Suprapubic skin (tissue), 4 donors: ENCODE measurements around the gene MYO5A. TPM values are rescaled to one million over a fixed set of nuclear protein-coding genes. Genes with fewer than 3 reads are reported as not detected.

ENCODE experiments used
- DNase-seq, 2 donors: peaks; one replicate each; pipeline ENCODE4 v3.0.0-alpha.2; 2019; ENCODE audit warnings: low spot score in 2 of 2
- H3K27ac ChIP-seq: fragments of 200-600 bp; sonication (generic); one replicate; pipeline ENCODE4 v1.5.1; 2019
- H3K27me3 ChIP-seq: fragments of 200-600 bp; sonication (generic); one replicate; pipeline ENCODE4 v1.5.1; 2019
- H3K36me3 ChIP-seq: fragments of 200-600 bp; sonication (generic); one replicate; pipeline ENCODE4 v1.5.1; 2019
- H3K4me1 ChIP-seq: fragments of 200-600 bp; sonication (generic); one replicate; pipeline ENCODE4 v1.5.1; 2019
- H3K4me3 ChIP-seq: fragments of 200-600 bp; sonication (generic); one replicate; pipeline ENCODE4 v1.5.1; 2019; ENCODE audit warnings: mild to moderate bottlenecking
- H3K9me3 ChIP-seq: fragments of 200-600 bp; sonication (generic); one replicate; pipeline ENCODE4 v1.5.1; 2019
- EP300 ChIP-seq: sonication (generic); formaldehyde crosslinking; IDR thresholded peaks from one replicate; pipeline ENCODE4 v1.6.1; 2017; ENCODE audit warnings: antibody characterized with exemption
- POLR2A ChIP-seq, 2 donors: fragments of 450-650 bp; IDR thresholded peaks; one replicate each; pipeline ENCODE4 v1.6.1; 2017; ENCODE audit warnings: antibody characterized with exemption in 2 of 2, mild to moderate bottlenecking in 2 of 2, moderate library complexity in 2 of 2
- POLR2AphosphoS5 ChIP-seq, 3 donors: sonication (generic); formaldehyde crosslinking; IDR thresholded peaks; one replicate each; pipeline ENCODE4 v1.6.1; 2017; ENCODE audit warnings: antibody characterized with exemption in 3 of 3
- WGBS: methylation state at CpG from one replicate; pipeline ENCODE4 v1.1.5; 2018; 5-methylcytosine and 5-hydroxymethylcytosine counted together
- total RNA-seq, 4 donors: library from RNA; depleted of rRNA; stranded (reverse); fragments of >200 nt; gene quantifications; one replicate each; pipeline ENCODE4 v1.1.0, GENCODE V29; 2016
- TF ChIP-seq, protein P1 (sequence below), 2 donors: fragments of 200-600 bp in 1 of 2; fragments of 450-650 bp in 1 of 2; sonication (generic) in 1 of 2; IDR thresholded peaks; one replicate each; pipeline ENCODE4 v1.5.1; 2016 to 2019; ENCODE audit warnings: antibody characterized with exemption in 2 of 2, mild to moderate bottlenecking in 1 of 2, moderate library complexity in 1 of 2

Gene MYO5A
- total RNA-seq, 4 donors from 2014 or later, result 37.4 to 73.7 (median 47.0) TPM

- H3K27ac ChIP-seq, result no peak overlapping the region
- H3K4me3 ChIP-seq, result no peak overlapping the region
- no peak for DNase-seq
- H3K4me1 ChIP-seq, result peaks cover 13% of the 10 kb centered on the region
- 69% methylated on average over 2 of the region's 2 CpGs for WGBS
- TF ChIP-seq, protein P1, sequence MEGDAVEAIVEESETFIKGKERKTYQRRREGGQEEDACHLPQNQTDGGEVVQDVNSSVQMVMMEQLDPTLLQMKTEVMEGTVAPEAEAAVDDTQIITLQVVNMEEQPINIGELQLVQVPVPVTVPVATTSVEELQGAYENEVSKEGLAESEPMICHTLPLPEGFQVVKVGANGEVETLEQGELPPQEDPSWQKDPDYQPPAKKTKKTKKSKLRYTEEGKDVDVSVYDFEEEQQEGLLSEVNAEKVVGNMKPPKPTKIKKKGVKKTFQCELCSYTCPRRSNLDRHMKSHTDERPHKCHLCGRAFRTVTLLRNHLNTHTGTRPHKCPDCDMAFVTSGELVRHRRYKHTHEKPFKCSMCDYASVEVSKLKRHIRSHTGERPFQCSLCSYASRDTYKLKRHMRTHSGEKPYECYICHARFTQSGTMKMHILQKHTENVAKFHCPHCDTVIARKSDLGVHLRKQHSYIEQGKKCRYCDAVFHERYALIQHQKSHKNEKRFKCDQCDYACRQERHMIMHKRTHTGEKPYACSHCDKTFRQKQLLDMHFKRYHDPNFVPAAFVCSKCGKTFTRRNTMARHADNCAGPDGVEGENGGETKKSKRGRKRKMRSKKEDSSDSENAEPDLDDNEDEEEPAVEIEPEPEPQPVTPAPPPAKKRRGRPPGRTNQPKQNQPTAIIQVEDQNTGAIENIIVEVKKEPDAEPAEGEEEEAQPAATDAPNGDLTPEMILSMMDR (IDR thresholded peaks at IDR 0.05), result no peak
- TF ChIP-seq POLR2AphosphoS5 (IDR thresholded peaks at IDR 0.05), result no peak
- no peak for TF ChIP-seq POLR2A (IDR thresholded peaks at IDR 0.05)
- no peak for TF ChIP-seq EP300
- no peaks in the 10 kb centered on the region for H3K27me3 ChIP-seq
- no peaks in the 10 kb centered on the region for H3K9me3 ChIP-seq
- no peaks in the 10 kb centered on the region for H3K36me3 ChIP-seq
These were observed 3.7 kb upstream of the MYO5A start for GRCh38 chr15:52532427-52532826.

DNA sequence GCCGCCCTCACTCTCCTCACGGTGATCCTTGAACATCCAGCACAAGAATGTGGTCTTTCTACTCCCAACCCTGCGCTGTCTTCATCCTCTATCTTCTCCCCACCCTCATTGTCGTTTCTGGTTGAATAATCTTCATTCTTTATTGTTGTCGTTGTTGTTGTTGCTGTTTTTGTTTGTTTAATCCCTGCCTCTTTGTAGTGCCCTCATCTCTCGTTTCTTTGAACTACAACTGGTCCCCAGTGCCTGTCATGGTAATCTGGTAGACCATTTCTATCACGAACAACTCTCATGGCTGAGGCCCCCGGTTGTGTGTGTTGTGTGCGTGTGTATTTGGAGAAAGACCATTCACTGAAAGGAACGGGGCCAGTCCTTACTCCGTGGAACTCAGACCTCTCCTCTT, 1.3 kb upstream of the MYO5A start:
- H3K4me1 ChIP-seq, result peaks cover 19% of the 10 kb centered on the region
- TF ChIP-seq POLR2A (IDR thresholded peaks at IDR 0.05), result no peak
- no peak for TF ChIP-seq POLR2AphosphoS5 (IDR thresholded peaks at IDR 0.05)
- TF ChIP-seq EP300, result no peak
- TF ChIP-seq, protein P1 (IDR thresholded peaks at IDR 0.05), result no peak
- 49% methylated on average over 11 of the region's 11 CpGs for WGBS
- H3K27me3 ChIP-seq, result no peaks in the 10 kb centered on the region
- no peak overlapping the region for H3K27ac ChIP-seq
- DNase-seq, result no peak
- no peaks in the 10 kb centered on the region for H3K36me3 ChIP-seq
- H3K4me3 ChIP-seq, result peak overlapping the region; percentile 92
- H3K9me3 ChIP-seq, result no peaks in the 10 kb centered on the region

DNA sequence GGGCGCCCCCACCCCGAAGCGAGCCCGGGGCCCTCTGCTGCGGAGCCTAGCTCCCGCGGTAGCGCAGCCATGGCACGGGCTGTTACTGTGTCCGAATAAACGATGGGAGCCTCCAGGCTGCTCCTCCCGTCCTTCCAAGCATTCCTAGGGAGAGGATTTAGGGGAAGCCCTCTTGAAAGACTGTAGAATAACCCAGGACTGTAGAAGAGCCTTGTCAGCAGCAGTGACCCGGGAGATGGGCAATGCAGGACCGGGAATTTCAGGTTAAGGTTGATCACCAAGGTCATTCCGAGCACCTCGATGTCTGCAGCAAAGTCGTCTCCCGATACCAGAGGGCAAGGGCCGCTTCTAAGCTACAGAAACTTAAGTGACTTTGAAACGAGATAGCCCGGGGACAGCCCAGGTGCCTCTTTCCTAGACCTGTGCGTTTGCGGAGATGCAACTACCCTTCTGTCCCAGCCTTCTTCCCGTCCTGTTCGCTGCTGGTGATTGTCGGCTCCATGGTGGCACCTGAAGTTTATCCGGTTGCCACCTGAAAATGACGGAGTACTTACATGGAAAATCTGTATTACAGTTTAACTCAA, 753 bp upstream of the MYO5A start:
- TF ChIP-seq POLR2AphosphoS5 (IDR thresholded peaks at IDR 0.05), result no peak
- TF ChIP-seq, protein P1 (IDR thresholded peaks at IDR 0.05), result no peak
- no peak for TF ChIP-seq EP300
- no peak for TF ChIP-seq POLR2A (IDR thresholded peaks at IDR 0.05)
- peak overlapping the region; percentile 92 for H3K4me3 ChIP-seq
- H3K27ac ChIP-seq, result peak overlapping the region; percentile 86
- DNase-seq, result no peak
- H3K27me3 ChIP-seq, result no peaks in the 10 kb centered on the region
- H3K9me3 ChIP-seq, result no peaks in the 10 kb centered on the region
- 4% methylated on average over 22 of the region's 28 CpGs for WGBS
- H3K36me3 ChIP-seq, result no peaks in the 10 kb centered on the region
- H3K4me1 ChIP-seq, result peaks cover 19% of the 10 kb centered on the region

- Histone ChIP-seq H3K4me3 (peak overlapping the region; percentile 92), H3K27ac (peak overlapping the region; percentile 86), H3K27me3 (no peaks in the 10 kb centered on the region), H3K4me1 (peaks cover 28% of the 10 kb centered on the region), H3K9me3 (no peaks in the 10 kb centered on the region), H3K36me3 (no peaks in the 10 kb centered on the region)
- peak in 1 of 2 donors; percentile 73 for DNase-seq
- no peak for TF ChIP-seq POLR2A (IDR thresholded peaks at IDR 0.05)
- TF ChIP-seq EP300, result no peak
- 5% methylated on average over 25 of the region's 32 CpGs for WGBS
These were observed 643 bp downstream of the MYO5A start for GRCh38 chr15:52527911-52528563.

DNA sequence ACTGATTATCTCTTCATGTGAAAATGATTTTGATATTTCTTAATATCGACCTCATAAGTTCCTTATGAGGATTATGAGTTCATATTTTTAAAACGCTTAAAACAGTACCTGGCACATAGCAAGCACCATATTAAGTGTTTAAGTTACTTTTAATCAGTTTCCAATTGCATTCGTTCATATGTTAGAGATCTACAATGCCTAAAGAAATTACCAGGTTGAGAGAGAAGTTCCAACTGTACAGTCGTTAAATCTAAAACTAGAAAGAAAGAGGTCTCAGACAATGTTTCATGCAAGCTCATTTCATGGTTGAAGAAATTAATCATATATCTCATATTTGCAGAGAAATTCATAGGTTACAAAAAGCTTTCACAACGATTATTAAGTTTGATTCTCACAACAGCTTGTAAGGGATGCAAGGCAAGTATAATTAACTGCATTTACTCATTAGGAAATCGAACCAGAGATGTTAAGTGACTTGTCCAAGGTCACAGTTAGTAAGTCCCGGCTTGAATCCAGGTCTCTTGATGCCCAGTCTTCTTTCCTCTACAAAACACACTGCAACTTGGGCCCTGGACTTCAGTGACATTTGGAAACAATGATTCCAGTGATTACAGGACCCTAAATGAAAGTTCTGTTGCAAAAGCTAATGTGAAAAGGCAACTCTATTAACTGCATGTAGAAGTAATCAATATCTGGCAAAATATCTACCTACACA, 1.3 kb downstream of the MYO5A start:
- Histone ChIP-seq H3K27me3 (no peaks in the 10 kb centered on the region), H3K9me3 (no peaks in the 10 kb centered on the region), H3K4me1 (peaks cover 34% of the 10 kb centered on the region), H3K4me3 (peak overlapping the region; percentile 92), H3K36me3 (no peaks in the 10 kb centered on the region), H3K27ac (peak overlapping the region; percentile 86)
- DNase-seq, result no peak
- WGBS, result 76% methylated on average over 7 of the region's 7 CpGs
- TF ChIP-seq EP300 (no peak), POLR2A (IDR thresholded peaks at IDR 0.05) (no peak), POLR2AphosphoS5 (IDR thresholded peaks at IDR 0.05) (no peak)
